Fibroblast of lung (primary cell): ENCODE measurements around the gene SLC8A3. TPM values are rescaled to one million over a fixed set of nuclear protein-coding genes. Genes with fewer than 3 reads are reported as not detected.
A peak's percentile ranks its signal among the peaks of the same experiment; 100 is the strongest.

Experiments
- DNase-seq, 2 donors: peaks; one replicate each; pipeline versions ENCODE4 v3.0.0 to v3.0.0-alpha.2; 2010; ENCODE audit warnings: low read depth in 2 of 2
- H2AFZ ChIP-seq: 2 replicates; pipeline ENCODE4 v1.5.1; 2012; ENCODE audit warnings: low read length, control low read depth, inconsistent platforms
- H3K27ac ChIP-seq: 2 replicates; pipeline ENCODE4 v1.5.1; 2011; ENCODE audit warnings: low read length, control low read depth; ENCODE audit not compliant: insufficient read depth
- H3K27me3 ChIP-seq: 2 replicates; pipeline ENCODE4 v1.5.1; 2011; ENCODE audit warnings: mild to moderate bottlenecking, low read length; ENCODE audit not compliant: control insufficient read depth, insufficient read depth
- H3K36me3 ChIP-seq: 2 replicates; pipeline ENCODE4 v1.5.1; 2011; ENCODE audit warnings: low read length; ENCODE audit not compliant: control insufficient read depth, insufficient read depth
- H3K4me1 ChIP-seq: 2 replicates; pipeline ENCODE4 v1.5.1; 2011; ENCODE audit warnings: low read length; ENCODE audit not compliant: control insufficient read depth, insufficient read depth; ENCODE audit errors: extremely low read depth
- H3K4me2 ChIP-seq: 2 replicates; pipeline ENCODE4 v1.5.1; 2011; ENCODE audit warnings: low read length, control low read depth; ENCODE audit not compliant: insufficient read depth; ENCODE audit errors: extremely low read depth
- H3K4me3 ChIP-seq, 4 experiments: fragments of 200-600 bp in 1 of 4; sonication (generic) in 1 of 4; replicated peaks in 1 of 4; 2 replicates each; pipeline ENCODE4 v1.5.1; 2011 to 2016; ENCODE audit warnings: low read length in 4 of 4, low read depth in 3 of 4, mild to moderate bottlenecking in 3 of 4, control low read depth in 2 of 4, inconsistent platforms in 1 of 4, mixed read lengths in 1 of 4; ENCODE audit not compliant: insufficient read depth in 1 of 4; ENCODE audit errors: control extremely low read depth in 1 of 4
- H3K79me2 ChIP-seq: 2 replicates; pipeline ENCODE4 v1.5.1; 2012; ENCODE audit warnings: mild to moderate bottlenecking, low read length, inconsistent platforms; ENCODE audit not compliant: control insufficient read depth, insufficient read depth
- H3K9ac ChIP-seq: 2 replicates; pipeline ENCODE4 v1.5.1; 2011; ENCODE audit warnings: mild to moderate bottlenecking, low read length, control low read depth; ENCODE audit not compliant: insufficient read depth
- H3K9me3 ChIP-seq: 2 replicates; pipeline ENCODE4 v1.5.1; 2012; ENCODE audit warnings: low read depth, low read length; ENCODE audit not compliant: control insufficient read depth, insufficient read depth
- H4K20me1 ChIP-seq: 2 replicates; pipeline ENCODE4 v1.5.1; 2011; ENCODE audit warnings: low read length; ENCODE audit not compliant: control insufficient read depth, insufficient read depth; ENCODE audit errors: extremely low read depth
- CTCF ChIP-seq, 2 donors: IDR thresholded peaks in 1 of 2; conservative IDR thresholded peaks in 1 of 2; 1 replicate in 1 of 2; 2 replicates in 1 of 2; pipeline ENCODE4 v1.5.1; 2011 to 2012; ENCODE audit warnings: low read length in 2 of 2, control low read depth in 1 of 2, inconsistent platforms in 1 of 2, low read depth in 1 of 2, mild to moderate bottlenecking in 1 of 2
- EZH2 ChIP-seq: IDR thresholded peaks from 2 replicates; pipeline ENCODE4 v1.5.1; 2012; ENCODE audit warnings: low read length, control low read depth, mild to moderate bottlenecking; ENCODE audit errors: missing control alignments
- polyA plus RNA-seq, 2 donors: library from polyadenylated mRNA; depleted of rRNA in 1 of 2; stranded (reverse) in 1 of 2; unstranded in 1 of 2; fragments of >200 nt; gene quantifications; 2 replicates each; pipeline ENCODE4 v1.2.1, GENCODE V29; 2011 to 2012; ENCODE audit warnings: missing spikeins in 1 of 2
- total RNA-seq: library from RNA; depleted of rRNA; stranded (reverse); fragments of >200 nt; gene quantifications from 2 replicates; pipeline ENCODE4 v1.2.1, GENCODE V29; 2014

The SLC8A3 gene
- total and polyA plus RNA-seq, 2 donors (not counting 1 experiment from before 2014, with no cell fraction given), result under 0.01 to 0.03 TPM

- DNase-seq, result no peak
- TF ChIP-seq CTCF (conservative IDR thresholded peaks at IDR 0.05 in 1 of 2, IDR thresholded peaks at IDR 0.05 in 1 of 2; ENCODE audit: low read depth in 1 of 2, low read length in 2 of 2), result no peak
- peak; percentile 60 for TF ChIP-seq EZH2
- H3K27me3 ChIP-seq, result peaks cover 3% of the 10 kb centered on the region
- no peaks in the 10 kb centered on the region for H4K20me1 ChIP-seq
- no peaks in the 10 kb centered on the region for H3K36me3 ChIP-seq
- H2AFZ ChIP-seq, result no peak overlapping the region
- no peak overlapping the region for H3K9ac ChIP-seq
- H3K79me2 ChIP-seq, result no peaks in the 10 kb centered on the region
- H3K4me1 ChIP-seq, result no peaks in the 10 kb centered on the region
- no peak overlapping the region for H3K27ac ChIP-seq
- no peaks in the 10 kb centered on the region for H3K9me3 ChIP-seq
- H3K4me3 ChIP-seq, result peak overlapping the region in 2 of 4 experiments; percentile 34 to 49
- peak overlapping the region; percentile 2 for H3K4me2 ChIP-seq
Observed at GRCh38 chr14:70189456-70190077, 816 bp upstream of the SLC8A3 start.

- no peaks in the 10 kb centered on the region for H3K79me2 ChIP-seq
- no peak overlapping the region for H3K9ac ChIP-seq
- H2AFZ ChIP-seq, result no peak overlapping the region
- no peaks in the 10 kb centered on the region for H3K9me3 ChIP-seq
- H3K27me3 ChIP-seq, result peaks cover 3% of the 10 kb centered on the region
- H3K4me3 ChIP-seq, result peak overlapping the region; percentile 17 to 63 (median 36)
- no peaks in the 10 kb centered on the region for H3K4me1 ChIP-seq
- DNase-seq, result peak in 1 of 2 donors; percentile 9
- H3K27ac ChIP-seq, result no peak overlapping the region
- no peaks in the 10 kb centered on the region for H3K36me3 ChIP-seq
- no peaks in the 10 kb centered on the region for H4K20me1 ChIP-seq
- no peak for TF ChIP-seq CTCF (conservative IDR thresholded peaks at IDR 0.05 in 1 of 2, IDR thresholded peaks at IDR 0.05 in 1 of 2; ENCODE audit: low read depth in 1 of 2, low read length in 2 of 2)
- no peak for TF ChIP-seq EZH2
- peak overlapping the region; percentile 39 for H3K4me2 ChIP-seq
Observed at GRCh38 chr14:70188322-70188658, 461 bp downstream of the SLC8A3 start.

- H3K4me1 ChIP-seq, result no peaks in the 10 kb centered on the region
- no peaks in the 10 kb centered on the region for H3K9me3 ChIP-seq
- DNase-seq, result peak; percentile 1 to 7
- H3K9ac ChIP-seq, result no peak overlapping the region
- no peaks in the 10 kb centered on the region for H4K20me1 ChIP-seq
- H3K27ac ChIP-seq, result no peak overlapping the region
- H3K79me2 ChIP-seq, result no peaks in the 10 kb centered on the region
- H3K27me3 ChIP-seq, result peaks cover 3% of the 10 kb centered on the region
- H3K36me3 ChIP-seq, result no peaks in the 10 kb centered on the region
- H3K4me3 ChIP-seq, result peak overlapping the region; percentile 14 to 63 (median 32)
- H3K4me2 ChIP-seq, result peak overlapping the region; percentile 39
- TF ChIP-seq CTCF (conservative IDR thresholded peaks at IDR 0.05 in 1 of 2, IDR thresholded peaks at IDR 0.05 in 1 of 2; ENCODE audit: low read depth in 1 of 2, low read length in 2 of 2) (no peak), EZH2 (no peak)
- H2AFZ ChIP-seq, result no peak overlapping the region
Observed at GRCh38 chr14:70186900-70187451, 1.8 kb downstream of the SLC8A3 start.
